Activated CD4-positive, alpha-beta T cell treated with anti-CD3 and anti-CD28 coated beads, Interleukin-10, Interleukin-2, amounts not matched to agents 100 ng/mL and 50 ng/mL, durations not matched to agents 16 hours and 8 hours (primary cell): ENCODE results near the gene ASB1.
"Not testable (repeated sequence)": the region's sequence is repeated elsewhere in the genome, so short reads cannot be mapped to it uniquely, and the experiment has no call there.

ENCODE experiments used
- DNase-seq: peaks from one replicate; pipeline ENCODE4 v3.0.0-alpha.2; 2020

ASB1 gene

DNA sequence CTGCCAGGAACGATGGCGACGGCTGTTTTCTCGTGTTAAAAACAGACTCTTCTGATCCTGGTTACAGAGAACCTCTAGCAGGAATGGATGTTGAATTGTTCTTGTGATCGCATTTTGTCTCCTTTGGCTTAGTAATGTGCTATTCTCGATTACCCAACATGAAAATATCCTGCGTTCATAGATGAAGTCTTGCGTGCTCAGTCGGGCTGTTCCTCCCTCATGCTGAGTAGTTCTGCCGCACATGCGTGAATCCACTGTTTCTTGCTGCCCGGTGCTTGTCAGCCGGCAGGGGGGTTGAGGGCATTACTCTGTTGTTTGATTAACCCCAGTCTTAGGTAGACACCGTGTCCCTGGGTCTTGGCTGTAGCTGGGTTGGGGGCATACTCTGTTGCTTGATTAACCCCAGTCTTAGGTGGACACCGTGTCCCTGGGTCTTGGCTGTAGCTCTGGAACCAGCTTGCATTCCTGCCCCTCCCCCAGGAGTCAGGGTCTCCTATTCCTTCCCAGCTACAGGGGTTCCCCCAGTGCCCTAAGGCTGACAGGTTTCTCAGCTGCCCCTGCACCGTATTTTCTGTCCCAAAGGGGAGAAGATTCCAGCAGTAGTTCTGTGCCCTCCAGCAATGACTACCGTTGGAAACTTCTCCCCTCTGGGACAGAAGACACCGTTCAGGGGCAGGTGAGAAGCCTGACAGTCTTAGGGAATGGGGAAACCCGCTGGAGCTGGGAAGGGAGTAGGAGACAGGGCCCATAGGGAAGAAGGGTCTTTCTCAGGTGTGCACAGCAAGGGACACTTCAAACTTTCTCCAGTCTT lies 22.1 kb upstream of the ASB1 start:
- no peak for DNase-seq

DNA sequence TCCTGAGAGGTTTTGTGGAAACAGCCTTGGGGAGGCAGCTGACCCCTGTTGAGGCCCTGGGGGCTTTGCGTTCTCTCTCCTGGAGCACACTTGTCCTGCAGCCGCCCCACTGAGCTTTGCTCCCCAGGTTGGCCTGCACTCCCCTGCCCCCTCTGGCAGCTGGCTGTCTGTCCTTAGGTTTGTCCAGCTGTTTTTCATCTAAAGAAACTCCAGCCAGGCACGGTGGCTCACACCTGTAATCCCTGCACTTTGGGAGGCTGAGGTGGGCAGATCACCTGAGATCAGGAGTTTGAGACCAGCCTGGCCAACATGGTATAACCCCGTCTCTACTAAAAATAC lies 21.5 kb upstream of the ASB1 start:
- not testable (repeated sequence) for DNase-seq

DNA sequence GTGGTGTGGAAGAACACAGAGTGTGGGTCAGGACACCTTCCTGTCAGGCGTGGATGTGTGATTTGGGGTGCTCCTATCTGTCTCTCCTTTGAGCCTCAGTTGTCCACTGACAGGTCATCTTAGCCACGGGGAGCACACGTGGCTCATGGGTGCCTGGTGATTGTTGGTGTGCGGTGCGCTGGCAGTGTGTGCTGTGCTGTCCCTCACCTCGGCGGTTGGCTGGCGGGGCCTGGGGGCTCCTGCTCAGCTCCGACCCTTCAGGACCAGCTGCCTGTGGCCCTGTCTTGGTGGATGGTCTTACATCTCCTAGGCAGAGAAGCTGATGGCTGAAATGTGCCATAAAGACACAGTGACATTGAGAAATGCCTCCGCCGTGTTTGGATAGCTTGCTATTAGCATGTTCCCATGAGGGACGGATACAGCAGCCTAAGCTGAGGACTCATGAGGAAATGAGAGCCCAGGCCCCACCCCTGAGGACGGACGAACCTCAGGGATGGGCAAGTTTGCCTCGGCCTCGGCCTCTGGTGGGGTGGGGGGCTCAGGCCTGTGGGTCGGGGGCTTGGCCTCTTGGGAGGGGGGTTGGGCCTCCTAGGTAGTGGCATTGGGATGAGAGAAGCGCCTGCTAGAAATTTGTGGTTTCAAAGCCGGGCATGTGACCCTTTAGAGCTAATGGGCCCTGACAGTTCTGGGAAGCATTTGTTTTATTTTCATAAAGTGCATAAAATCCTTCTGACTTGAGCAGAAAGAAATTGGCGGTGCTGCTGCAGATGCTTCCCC lies 20.3 kb upstream of the ASB1 start:
- DNase-seq, result no peak

DNA sequence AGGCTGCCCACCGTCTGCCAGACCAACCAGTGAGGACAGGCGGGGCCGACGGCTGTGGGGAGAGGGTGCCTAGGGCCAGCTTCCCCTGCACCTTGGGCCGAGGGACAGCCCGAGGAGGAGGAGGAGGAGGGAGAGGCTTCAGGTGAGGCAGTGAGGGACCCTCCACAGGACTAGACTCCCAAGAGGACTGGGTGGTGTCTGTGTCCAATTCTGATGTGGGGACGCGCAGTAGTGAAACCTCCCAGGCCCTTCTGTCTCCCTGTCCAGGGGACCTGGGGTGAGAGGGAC lies 19.8 kb upstream of the ASB1 start:
- DNase-seq, result no peak

DNA sequence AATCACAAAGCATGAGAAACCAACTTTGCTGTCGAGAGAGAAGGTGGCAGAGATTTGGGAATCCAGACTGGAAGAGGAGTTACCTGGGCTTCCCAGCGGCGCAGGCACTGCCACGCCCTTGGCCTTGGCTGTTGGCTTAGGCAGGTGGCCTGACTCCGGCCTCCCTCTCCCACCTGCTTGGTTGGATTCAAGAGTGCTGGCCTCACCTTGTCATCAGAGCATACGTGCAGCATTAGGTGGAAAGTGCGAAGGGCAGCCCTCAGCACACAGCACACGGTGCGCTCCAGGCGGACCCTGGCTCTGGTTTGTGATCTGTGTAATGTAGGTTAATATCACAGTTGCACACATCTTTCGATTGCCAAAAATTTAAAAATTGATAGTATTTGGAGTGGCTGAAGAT lies 19.2 kb upstream of the ASB1 start:
- no peak for DNase-seq

GRCh38 chr2:238408615-238409340 lies 17.9 kb upstream of the ASB1 start:
- DNase-seq, result no peak

DNA sequence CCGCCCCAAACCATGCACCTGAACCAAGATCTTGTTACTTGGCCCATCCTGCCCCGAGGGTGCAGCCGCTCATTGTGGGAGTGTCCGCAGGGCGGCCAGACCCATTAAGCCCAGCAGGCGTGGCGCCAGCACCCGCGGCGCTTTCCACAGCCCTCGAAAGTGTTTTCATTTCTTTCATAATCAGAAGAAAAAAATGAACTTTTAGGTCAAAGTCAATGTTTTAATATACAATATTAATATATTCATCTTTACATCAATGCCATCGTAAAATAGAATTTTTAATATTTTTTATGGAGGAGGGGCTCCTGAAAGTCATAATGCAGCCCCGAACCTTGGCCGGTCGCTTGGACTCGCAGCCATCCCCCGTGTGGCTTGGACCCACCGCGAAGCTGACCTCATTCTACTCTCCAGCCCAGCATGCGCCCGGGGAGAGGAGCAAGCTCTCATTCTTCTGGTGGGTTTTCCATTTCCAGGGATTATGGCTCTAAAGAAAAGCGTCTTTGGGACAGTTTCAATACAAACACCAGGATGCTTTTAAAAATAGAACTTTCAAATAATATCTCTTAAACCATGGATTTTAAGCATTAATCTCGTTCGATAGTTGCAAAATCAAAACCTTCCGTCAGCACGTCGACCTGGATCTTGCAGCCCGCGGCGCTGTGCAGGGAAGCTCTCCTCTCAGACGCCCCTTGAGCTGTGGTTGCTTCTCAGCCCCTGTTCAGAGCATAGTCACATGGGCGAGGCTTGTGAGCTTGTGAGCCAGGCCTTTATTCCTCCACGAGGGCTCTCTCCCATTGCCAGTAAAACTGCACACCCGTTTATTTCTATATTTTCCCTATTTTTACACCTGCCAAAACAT lies 17.2 kb upstream of the ASB1 start:
- DNase-seq, result no peak

DNA sequence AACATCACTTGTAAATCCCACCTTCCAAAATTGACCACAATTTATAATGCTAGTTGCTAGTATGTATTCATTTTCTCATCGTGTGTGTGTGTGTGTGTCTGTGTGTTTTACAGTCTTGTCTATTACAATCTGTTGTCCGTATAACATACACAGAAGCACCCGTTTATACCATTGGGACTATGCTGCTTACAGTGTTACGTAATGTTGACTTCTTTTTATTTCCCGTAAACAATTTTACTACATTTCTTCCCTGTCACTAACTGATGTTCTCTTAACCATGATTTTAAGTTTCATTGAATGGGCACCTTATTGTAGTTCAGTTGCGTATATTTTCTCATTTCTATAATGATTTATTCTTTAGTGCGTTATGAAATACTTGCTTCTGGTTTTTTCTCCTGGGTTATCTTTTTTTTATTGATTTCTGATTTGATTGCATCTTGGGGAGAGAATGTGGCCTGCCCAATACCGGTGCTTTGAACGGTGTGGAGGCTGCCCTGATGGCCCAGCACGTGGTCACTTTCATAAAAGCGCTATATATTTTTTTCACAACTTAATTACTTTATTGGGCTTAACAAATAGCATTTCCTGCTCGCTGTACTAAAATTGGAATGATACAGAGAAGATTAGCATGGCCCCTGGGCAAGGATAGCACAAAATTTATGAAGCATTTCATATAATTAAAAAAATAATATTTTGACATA lies 14.5 kb upstream of the ASB1 start:
- DNase-seq, result no peak

GRCh38 chr2:238413368-238413767 lies 13.4 kb upstream of the ASB1 start:
- DNase-seq, result no peak

GRCh38 chr2:238415036-238415764 lies 11.5 kb upstream of the ASB1 start:
- no peak for DNase-seq

DNA sequence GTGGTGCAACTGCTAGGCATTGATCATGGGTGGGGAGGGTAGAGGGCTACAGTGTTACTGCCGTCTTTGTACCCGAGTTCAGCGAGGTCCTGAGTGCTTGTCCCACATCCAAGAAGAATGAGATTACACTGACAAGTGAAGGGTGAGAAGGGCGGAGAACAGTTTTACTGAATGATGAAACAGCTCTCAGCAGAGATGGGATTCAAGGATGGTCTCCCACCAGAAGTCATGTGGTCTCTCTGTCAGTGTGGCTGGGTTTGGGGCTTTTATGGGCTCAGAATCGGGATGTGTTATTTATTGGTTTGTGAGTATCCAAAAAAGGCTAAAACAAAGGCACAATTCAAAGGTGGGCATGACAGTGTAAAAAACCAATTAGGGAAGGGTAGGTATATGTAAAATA lies 10.8 kb upstream of the ASB1 start:
- no peak for DNase-seq

- DNase-seq, result no peak
These were observed 8.3 kb upstream of the ASB1 start for GRCh38 chr2:238418196-238418998.

- DNase-seq, result no peak
These were observed 7.7 kb upstream of the ASB1 start for GRCh38 chr2:238418999-238419546.

GRCh38 chr2:238420442-238420841 lies 6.3 kb upstream of the ASB1 start:
- no peak for DNase-seq

- no peak for DNase-seq
These were observed 5.6 kb upstream of the ASB1 start for GRCh38 chr2:238420878-238421694.

DNA sequence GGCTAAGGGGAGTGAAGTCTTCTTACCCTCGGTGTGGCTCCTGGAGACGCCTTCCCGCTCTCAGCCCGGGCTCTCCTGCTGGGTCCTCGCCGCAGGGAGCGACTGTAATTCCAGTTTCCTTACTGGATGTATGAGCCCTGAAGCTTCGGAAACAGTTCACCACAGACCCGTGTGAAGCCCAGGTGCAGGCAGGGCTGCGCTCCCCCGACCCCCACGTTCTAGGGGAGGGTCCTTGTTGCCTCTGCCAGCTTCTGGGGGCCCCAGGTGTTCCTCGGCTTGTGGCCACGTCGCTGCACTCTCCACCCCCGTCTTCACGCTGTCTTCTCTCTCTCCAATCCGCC lies 5.1 kb upstream of the ASB1 start:
- DNase-seq, result no peak

DNA sequence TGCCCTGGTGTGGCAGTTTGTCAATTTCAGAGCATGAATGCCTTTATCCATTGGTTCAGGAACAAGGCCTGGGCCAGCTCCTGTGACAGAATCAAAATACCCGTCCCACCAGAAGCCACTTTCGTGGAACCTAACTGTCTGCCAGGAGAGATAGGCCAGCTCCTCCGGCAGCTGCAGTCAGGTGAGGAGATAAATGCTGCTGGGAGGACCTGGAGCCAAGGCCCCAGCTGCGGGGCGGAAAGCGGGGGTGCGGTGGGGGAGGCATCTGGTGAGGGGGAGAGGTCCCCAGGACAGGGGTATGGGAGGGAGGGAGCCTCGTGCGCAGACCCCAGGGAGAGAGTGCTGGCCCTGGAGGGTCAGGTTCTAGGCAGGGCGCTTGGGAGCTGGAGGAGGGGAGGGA lies 4.4 kb upstream of the ASB1 start:
- no peak for DNase-seq

- no peak for DNase-seq
These were observed 3.8 kb upstream of the ASB1 start for GRCh38 chr2:238422940-238423339.

DNA sequence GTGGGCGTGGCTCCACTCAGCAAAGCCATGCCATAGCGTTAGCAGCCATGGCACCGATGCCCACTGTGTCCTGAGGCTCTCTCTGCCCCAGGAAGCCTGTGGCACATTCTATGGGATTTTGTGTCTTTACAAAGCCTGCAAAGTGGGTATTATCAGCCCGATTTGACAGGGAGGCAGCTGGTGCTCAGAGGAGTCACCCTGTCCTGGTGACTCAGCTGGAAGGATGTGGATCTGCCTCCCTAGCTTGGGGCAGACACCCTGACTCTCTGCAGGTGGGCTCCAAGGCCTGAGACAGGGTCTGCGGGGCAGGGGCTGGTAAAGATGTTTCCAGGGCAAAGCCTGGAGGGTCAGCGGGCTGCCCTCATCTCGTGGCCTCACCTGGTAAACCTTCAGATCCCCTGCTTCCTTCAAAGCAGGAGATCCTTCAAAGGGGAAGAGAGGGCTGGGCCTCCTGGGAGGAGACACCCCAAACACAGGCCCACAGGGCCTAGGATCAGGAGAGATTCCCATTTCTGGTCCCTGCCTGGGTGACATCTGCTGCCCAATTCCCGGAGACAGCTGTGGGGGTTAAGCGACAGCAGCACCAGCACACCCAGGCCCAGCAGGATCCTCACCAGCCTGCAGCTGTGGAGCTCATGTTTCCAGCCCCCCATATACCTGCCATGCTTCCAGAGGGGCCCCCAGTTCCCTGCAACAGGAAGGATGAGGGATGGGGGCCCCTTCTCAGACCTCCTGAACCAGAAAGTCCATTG lies 3.0 kb upstream of the ASB1 start:
- no peak for DNase-seq
